MV-4-11 (cell line): ENCODE results near the gene VPS8.
A peak's percentile ranks its signal among the peaks of the same experiment; 100 is the strongest.

ENCODE experiments used
- DNase-seq: peaks from one replicate; lab custom pipeline; 2025; lab: John Stamatoyannopoulos, UW

VPS8 gene

GRCh38 chr3:185058796-185059195 is 246.8 kb downstream of the VPS8 start:
- no peak for DNase-seq

DNA sequence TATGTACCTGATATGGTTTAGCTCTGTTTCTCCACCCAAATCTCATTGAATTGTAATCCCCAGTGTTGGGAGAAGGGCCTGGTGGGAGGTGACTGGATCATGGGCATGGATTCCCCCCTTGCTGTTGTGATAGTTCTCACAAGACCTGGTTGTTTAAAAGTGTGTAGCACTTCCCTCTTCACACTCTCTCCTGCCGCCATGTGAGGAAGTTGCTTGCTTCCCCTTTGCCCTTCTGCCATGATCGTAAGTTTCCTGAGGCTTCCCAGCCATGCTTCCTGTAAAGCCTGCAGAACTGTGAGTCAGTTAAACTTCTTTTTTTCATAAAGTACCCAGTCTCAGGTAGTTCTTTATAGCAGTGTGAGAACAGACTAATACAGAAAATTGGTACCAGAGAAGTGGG is 247.8 kb downstream of the VPS8 start:
- DNase-seq = peak; percentile 67

- no peak for DNase-seq
Measured at GRCh38 chr3:185060655-185061054, 248.7 kb downstream of the VPS8 start.

DNA sequence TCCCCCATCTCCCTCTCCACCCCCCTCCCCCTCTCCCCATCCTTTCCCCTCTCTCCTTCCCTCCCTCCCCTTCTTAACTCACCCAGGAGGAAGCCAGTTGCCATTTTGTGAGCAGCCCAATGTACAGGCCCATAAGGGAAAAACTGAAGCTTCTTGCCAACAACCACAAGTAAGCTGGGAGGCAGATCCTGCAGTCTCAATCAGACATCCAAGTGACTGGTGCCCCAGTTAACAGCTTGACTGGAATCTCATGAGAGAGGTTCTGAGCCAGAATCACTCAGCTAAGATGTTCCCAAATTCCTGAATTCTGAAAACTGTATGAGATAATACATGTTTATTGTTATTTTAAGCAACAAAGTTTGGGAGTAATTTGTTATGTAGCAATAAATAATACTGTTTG is 250.2 kb downstream of the VPS8 start:
- DNase-seq = no peak

GRCh38 chr3:185063431-185063830 is 251.5 kb downstream of the VPS8 start:
- no peak for DNase-seq

- no peak for DNase-seq
Measured at GRCh38 chr3:185065059-185065458, 253.1 kb downstream of the VPS8 start.

DNA sequence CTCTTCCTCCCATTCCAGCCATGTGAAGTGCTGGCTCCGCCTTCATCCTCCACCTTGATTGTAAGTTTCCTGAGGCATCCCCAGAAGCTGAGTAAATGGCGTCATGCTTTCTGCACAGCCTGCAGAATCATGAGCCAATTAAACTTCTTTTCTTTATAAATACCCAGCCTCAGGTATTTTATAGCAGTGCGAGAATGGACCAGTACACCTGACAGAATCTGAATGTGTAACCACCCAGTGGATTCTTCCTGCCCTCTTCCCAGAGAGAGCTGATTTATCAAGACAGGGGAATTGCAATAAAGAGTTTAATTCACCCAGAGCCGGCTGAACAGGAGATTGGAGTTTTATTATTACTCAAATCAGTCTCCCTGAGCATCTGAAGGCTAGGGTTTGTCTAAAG is 254.3 kb downstream of the VPS8 start:
- DNase-seq = no peak

DNA sequence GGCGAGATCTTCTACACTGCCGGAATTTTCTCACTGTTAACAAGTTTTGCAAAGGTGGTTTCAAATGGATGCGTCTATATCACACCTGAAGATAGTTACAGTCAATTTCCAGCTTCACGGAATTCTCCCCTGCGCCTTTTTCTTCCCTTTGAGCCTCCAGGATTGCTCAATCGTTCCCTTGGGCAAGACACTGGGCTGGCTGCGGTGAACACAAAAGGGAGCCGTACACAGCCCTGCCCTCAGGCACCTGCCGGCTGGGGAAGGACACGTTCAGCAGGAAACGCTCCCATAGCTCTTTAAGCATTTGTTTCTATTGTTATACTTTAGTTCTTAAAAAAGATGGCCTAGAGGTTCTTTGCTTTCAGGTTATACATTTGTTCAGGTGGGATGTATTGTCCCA is 255.2 kb downstream of the VPS8 start:
- DNase-seq = no peak

DNA sequence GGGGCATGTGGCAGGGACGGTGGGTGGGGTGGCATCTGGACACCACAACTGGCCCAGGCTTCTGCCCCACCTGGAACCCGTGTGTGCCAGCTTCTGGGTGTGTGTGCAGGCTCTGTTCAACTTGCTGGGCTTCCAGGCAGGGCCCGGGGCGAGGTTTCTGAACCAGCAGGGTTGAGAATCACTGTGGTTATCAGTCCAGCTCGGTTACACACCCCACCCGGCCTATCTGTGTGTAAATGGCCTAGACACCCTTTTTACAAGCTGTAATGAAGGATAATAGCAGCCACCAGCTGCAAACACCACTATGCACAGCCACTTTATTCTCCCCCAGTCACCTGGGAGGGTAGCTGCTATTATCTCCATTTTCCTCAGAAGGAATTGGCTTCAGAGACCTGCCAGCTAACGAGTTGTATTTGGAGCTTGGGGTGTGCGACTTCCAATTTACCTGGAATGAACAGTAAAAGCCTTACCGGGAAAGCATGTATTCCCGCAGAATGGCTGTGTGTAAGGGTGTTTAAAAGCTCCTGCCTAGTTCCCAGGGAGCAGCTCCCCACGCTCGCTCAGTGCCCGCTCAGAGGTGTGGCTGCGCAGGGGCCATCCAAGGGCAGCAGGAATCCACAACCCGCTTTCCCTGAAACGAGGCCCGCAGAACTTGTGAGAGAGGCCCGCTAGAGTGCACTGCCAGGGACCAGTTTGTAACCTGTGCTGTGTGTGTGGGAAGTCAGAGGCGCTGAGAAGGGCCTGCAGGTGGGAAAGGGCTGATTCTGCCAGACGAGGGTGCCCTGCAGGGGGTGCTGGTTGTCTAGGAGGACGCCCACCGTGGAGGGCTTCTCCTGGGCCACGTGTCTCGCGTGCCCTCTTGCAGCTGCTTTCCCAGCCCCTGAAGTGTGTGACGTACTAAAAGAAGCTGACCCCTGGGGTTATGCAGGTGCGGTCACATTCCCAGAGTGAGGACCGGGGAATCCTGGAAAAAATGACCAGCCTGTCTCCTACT is 257.4 kb downstream of the VPS8 start:
- no peak for DNase-seq

DNA sequence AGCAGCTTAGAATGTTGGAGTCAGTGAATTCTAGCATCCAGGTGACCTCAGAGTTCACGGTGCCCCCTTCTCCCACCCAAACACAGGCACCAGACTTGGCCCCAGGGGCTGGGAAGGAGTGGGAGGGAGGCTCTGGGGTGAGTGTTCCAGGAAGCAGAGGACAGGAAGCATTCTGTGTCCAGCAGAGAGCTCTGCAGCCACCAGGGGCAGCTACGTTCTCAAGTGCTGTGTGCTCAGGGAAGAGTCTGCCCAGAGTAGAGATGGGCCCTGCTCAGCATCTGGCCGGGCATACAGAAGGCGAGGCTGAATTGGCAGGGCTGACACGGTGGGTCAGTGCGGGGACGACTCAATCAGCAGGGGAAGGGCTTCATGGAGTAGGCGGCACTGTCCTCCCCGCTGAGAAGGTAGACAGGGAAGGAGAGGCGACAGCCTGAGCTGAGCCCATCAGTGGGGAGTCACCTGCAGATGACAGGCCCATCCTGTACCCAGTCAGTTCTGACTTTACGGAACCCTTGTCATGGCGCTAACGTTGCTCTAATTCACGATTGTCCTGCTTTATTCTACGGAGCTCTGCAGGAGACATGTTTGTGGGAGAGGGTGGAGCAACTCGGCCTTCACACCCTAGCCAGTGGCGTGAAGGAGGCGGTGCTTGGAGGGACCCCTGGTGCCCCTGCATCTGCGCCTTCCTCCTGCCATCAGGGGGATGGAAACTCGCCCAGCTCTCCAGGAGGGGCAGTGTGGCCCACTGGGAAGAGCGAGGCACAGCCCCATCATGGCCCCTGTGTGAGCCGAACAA is 258.7 kb downstream of the VPS8 start:
- DNase-seq = no peak

DNA sequence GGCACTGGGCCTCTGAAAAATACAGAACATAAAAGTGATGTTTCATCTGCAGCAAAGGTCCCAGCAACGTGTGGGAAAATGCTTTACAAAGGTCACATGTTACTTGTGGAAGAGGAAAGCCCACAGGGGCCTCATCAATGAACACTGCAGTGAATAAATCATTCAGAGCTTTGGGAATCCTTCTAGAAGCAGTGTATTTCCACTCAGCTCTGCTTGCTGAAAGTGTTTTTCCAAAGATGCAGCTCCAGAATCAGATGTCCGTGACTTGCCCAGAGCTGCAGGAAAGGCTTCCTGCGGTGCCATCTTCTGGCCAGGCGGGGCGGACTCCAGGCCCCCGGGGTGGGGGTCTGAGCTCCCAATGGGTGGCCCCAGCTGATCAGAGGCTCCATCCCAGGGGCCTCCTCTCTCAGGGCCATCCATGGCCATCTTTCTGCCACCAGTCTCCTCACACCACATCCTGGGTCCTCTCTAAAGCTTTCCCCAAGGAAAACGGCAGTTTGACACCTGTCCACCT is 259.4 kb downstream of the VPS8 start:
- no peak for DNase-seq

GRCh38 chr3:185075547-185075946 is 263.6 kb downstream of the VPS8 start:
- no peak for DNase-seq

- DNase-seq = no peak
Measured at GRCh38 chr3:185076219-185076618, 264.3 kb downstream of the VPS8 start.

GRCh38 chr3:185079625-185080024 is 267.7 kb downstream of the VPS8 start:
- DNase-seq = no peak

DNA sequence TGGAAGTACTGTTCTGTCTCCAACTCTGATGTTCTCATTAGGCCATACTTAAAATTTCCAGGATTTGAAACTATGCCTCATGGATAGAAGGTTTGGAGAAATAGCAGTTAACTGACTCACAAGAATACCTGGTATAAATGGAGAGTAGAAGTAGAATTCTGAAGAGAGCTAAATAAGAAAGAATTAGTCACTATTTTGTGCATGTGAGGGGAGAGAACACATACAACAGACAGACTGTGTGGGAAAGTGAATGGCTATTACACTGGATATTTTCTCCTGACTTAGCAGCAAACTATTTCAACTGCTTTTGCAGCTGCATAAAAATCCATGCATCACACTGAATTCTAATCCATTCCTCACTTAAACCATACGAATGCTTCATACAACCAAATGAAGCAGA is 269.6 kb downstream of the VPS8 start:
- no peak for DNase-seq

- no peak for DNase-seq
Measured at GRCh38 chr3:185082149-185082548, 270.2 kb downstream of the VPS8 start.

- DNase-seq = no peak
Measured at GRCh38 chr3:185082829-185083228, 270.9 kb downstream of the VPS8 start.

GRCh38 chr3:185084402-185084801 is 272.4 kb downstream of the VPS8 start:
- no peak for DNase-seq

DNA sequence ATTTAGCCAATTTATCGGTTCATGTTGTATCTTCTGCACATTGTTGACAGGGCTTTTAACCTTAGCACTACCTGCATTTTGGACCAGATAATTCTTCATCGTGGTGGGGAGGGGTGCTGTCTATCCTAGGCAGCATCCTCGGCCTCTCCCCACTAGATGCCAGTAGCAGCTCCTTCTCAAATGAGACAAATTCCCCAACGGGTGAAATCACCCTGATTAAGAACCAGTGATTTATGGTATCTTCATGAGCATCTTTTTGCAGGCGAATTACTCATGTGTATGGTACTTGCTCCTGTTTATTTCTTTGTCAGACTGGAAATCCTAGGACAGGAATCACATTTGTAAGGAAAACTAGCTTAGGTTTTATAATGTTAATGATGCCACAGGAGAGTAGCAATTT is 272.9 kb downstream of the VPS8 start:
- no peak for DNase-seq

DNA sequence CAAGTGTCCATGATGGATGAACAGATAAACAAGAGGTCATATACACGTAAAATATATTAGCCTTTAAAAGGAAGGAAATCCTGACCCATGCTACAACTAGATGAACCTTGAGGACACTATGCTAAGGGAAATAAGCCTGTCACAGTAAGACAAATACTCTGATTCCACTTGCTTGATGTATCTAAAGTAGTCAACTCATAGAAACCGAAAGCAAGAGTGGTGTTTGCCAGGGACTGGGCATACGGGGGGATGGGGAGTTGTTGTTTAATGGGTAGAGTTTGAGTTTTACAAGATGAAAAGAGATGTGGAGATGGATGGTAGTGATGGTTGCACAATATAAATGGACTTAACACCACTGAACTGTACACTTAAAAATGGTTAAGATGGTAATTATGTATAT is 275.5 kb downstream of the VPS8 start:
- no peak for DNase-seq

- DNase-seq = no peak
Measured at GRCh38 chr3:185089343-185089742, 277.4 kb downstream of the VPS8 start.

DNA sequence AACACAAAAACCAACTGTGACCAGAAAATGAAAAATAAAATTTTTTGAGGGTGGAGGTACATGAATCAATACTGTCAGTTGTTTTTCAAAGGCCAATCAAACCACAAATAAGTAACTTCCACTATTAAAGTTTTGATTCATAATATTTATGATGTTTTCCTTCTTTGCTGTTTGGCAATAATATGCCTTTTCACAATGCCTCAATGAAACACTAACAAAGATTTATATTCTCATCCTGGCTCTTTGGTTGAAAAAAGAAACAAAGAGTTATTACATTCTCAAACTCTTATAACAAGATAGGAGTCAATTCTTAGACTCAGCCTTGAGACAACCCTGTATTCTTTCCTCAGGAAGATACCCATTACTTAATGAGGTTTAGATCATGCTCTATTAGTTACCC is 277.8 kb downstream of the VPS8 start:
- DNase-seq = no peak

- no peak for DNase-seq
Measured at GRCh38 chr3:185090811-185091210, 278.8 kb downstream of the VPS8 start.
